Neural cell (in vitro differentiated cells): ENCODE data around the gene SEMA6A. TPM values are rescaled to one million over a fixed set of nuclear protein-coding genes. Genes with fewer than 3 reads are reported as not detected.

ENCODE experiments used
- H2AFZ ChIP-seq: fragments of 200-600, 300-800 bp; sonication (generic), shearing (Covaris generic); 2 replicates; pipeline ENCODE4 v1.6.0; 2014; ENCODE audit warnings: low read depth, mild to moderate bottlenecking, antibody characterized with exemption, low read length, moderate library complexity
- H3F3A ChIP-seq: fragments of 200-600 bp; shearing (Covaris generic); 2 replicates; pipeline ENCODE4 v1.6.1; 2016; ENCODE audit warnings: mild to moderate bottlenecking, moderate library complexity, mixed read lengths, antibody characterized with exemption, low read length; ENCODE audit not compliant: insufficient read depth, poor library complexity, severe bottlenecking
- H3K27ac ChIP-seq: fragments of 200-600, 300-800 bp; sonication (generic), shearing (Covaris generic); 2 replicates; pipeline ENCODE4 v1.5.1; 2014; ENCODE audit warnings: mild to moderate bottlenecking, low read length, moderate library complexity
- H3K27me3 ChIP-seq: fragments of 300-800, 200-600 bp; sonication (generic), shearing (Covaris generic); 2 replicates; pipeline ENCODE4 v1.6.0; 2014; ENCODE audit warnings: mild to moderate bottlenecking, low read depth, low read length, moderate library complexity; ENCODE audit not compliant: insufficient read depth
- H3K36me3 ChIP-seq: fragments of 300-800, 200-600 bp; sonication (generic), shearing (Covaris generic); 2 replicates; pipeline ENCODE4 v1.5.1; 2014; ENCODE audit warnings: mild to moderate bottlenecking, antibody characterized with exemption, low read length, moderate library complexity; ENCODE audit not compliant: insufficient read depth
- H3K4me2 ChIP-seq: fragments of 300-800, 200-600 bp; sonication (generic), shearing (Covaris generic); 2 replicates; pipeline ENCODE4 v1.6.0; 2014; ENCODE audit warnings: mild to moderate bottlenecking, low read length
- H3K4me3 ChIP-seq: fragments of 300-800, 200-600 bp; sonication (generic), shearing (Covaris generic); 2 replicates; pipeline ENCODE4 v1.5.1; 2014; ENCODE audit warnings: mild to moderate bottlenecking, low read length, moderate library complexity
- H3K79me2 ChIP-seq: fragments of 200-600 bp; shearing (Covaris generic); replicated peaks from 2 replicates; pipeline ENCODE4 v1.6.0; 2014; ENCODE audit warnings: mild to moderate bottlenecking, low read length, moderate library complexity; ENCODE audit not compliant: insufficient read depth
- H3K9ac ChIP-seq: fragments of 300-800, 200-600 bp; sonication (generic), shearing (Covaris generic); 2 replicates; pipeline ENCODE4 v1.6.1; 2016; ENCODE audit warnings: mild to moderate bottlenecking, low read length, mixed read lengths
- H3K9me2 ChIP-seq: fragments of 200-600 bp; shearing (Covaris generic); 2 replicates; pipeline ENCODE4 v1.6.1; 2016; ENCODE audit warnings: mild to moderate bottlenecking, low read length, mixed read lengths; ENCODE audit not compliant: insufficient read depth
- H3K9me3 ChIP-seq: fragments of 200-600, 300-800 bp; sonication (generic), shearing (Covaris generic); 2 replicates; pipeline ENCODE4 v1.6.1; 2016; ENCODE audit warnings: mild to moderate bottlenecking, mixed run types, low read length, moderate library complexity, mixed read lengths
- H4K20me1 ChIP-seq: fragments of 200-600 bp; shearing (Covaris generic); 2 replicates; pipeline ENCODE4 v1.6.1; 2016; ENCODE audit warnings: mild to moderate bottlenecking, mixed run types; ENCODE audit not compliant: insufficient read depth
- EP300 ChIP-seq: fragments of 450-650 bp; conservative IDR thresholded peaks from 2 replicates; pipeline ENCODE4 v1.6.1; 2014; ENCODE audit warnings: antibody characterized with exemption, mild to moderate bottlenecking, moderate library complexity; ENCODE audit not compliant: poor library complexity, severe bottlenecking
- EZH2 ChIP-seq: fragments of 200-600, 300-800 bp; shearing (Covaris generic), sonication (generic); IDR thresholded peaks from 2 replicates; pipeline ENCODE4 v1.6.1; 2014; ENCODE audit warnings: antibody characterized with exemption, low read length, borderline replicate concordance, mild to moderate bottlenecking; ENCODE audit not compliant: insufficient read depth, poor library complexity, severe bottlenecking
- POLR2AphosphoS5 ChIP-seq: IDR thresholded peaks from 2 replicates; pipeline ENCODE4 v1.6.1; 2012
- RAD21 ChIP-seq: fragments of 450-650 bp; conservative IDR thresholded peaks from 2 replicates; pipeline ENCODE4 v1.6.1; 2014; ENCODE audit warnings: antibody characterized with exemption, mild to moderate bottlenecking, moderate library complexity
- SMC3 ChIP-seq: fragments of 450-650 bp; conservative IDR thresholded peaks from 2 replicates; pipeline ENCODE4 v1.6.1; 2014; ENCODE audit warnings: antibody characterized with exemption, mild to moderate bottlenecking, moderate library complexity; ENCODE audit not compliant: poor library complexity
- TAF1 ChIP-seq: IDR thresholded peaks from 2 replicates; pipeline ENCODE4 v1.6.1; 2012; ENCODE audit warnings: low read depth
- polyA plus RNA-seq: library from polyadenylated mRNA; depleted of rRNA; stranded (reverse); fragments of >200 nt; gene quantifications from 2 replicates; pipeline ENCODE4 v1.2.3, GENCODE V29; 2014
- TF ChIP-seq, protein P1 (sequence below): IDR thresholded peaks from 2 replicates; pipeline ENCODE4 v1.6.1; 2012; ENCODE audit warnings: borderline replicate concordance
- TF ChIP-seq, protein P2 (sequence below): fragments of 450-650 bp; IDR thresholded peaks from 2 replicates; pipeline ENCODE4 v1.5.1; 2014; ENCODE audit warnings: antibody characterized with exemption, mild to moderate bottlenecking, moderate library complexity; ENCODE audit not compliant: poor library complexity, severe bottlenecking

SEMA6A gene
- polyA plus RNA-seq, 1 donor from 2014 or later: 6.5 TPM

DNA sequence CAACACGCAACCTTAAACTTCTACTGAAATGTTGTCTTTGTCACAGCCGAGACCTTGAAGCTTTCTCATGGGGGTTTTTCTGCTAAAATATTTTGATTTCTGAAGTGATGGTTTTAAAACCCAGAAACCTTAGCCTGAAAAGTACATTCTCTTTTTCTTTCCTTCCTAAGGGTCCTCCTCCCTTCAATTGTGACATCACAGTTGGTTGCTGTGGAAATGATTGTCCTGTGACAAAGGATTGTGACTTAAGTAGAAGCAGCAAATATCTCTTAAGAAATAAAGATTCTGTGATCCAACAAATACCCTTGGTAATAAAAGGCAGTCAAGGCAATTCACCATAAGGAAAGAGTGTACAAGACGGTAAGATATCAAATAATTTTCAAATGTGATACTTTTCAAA, 125.2 kb downstream of the SEMA6A start (continued):
- TF ChIP-seq EZH2: no peak

DNA sequence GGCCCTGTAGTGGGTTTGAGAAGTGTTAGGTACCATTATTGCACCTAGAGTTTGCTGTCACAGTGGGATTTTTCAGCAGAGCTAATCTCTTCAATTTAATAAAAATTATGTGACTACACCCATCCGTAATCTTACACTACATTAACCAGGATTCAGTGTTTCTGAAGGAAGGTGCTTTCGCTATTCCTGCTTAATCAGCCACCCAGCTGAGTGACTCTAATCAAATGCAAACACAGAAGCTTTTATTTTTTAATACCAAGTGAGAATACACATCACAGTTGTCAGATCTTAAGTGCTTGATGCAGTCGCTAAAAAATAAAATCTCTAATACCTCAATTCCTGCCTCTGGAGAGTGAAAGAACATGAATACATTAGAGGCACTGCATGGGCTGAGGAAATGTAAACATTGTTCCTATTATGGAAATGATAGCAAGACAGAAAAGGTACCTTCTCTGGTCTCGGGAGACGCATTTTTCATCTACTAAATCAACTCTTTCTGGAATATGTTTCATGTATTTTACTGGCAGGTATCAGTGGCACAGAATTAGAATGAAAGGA, 125.7 kb downstream of the SEMA6A start:
- H3K27ac ChIP-seq: peak overlapping the region; percentile 65
- TF ChIP-seq RAD21 (peak; percentile 24), TAF1 (no peak), EP300 (peak; percentile 88), SMC3 (no peak), POLR2AphosphoS5 (peak; percentile 95)
- TF ChIP-seq, protein P1, sequence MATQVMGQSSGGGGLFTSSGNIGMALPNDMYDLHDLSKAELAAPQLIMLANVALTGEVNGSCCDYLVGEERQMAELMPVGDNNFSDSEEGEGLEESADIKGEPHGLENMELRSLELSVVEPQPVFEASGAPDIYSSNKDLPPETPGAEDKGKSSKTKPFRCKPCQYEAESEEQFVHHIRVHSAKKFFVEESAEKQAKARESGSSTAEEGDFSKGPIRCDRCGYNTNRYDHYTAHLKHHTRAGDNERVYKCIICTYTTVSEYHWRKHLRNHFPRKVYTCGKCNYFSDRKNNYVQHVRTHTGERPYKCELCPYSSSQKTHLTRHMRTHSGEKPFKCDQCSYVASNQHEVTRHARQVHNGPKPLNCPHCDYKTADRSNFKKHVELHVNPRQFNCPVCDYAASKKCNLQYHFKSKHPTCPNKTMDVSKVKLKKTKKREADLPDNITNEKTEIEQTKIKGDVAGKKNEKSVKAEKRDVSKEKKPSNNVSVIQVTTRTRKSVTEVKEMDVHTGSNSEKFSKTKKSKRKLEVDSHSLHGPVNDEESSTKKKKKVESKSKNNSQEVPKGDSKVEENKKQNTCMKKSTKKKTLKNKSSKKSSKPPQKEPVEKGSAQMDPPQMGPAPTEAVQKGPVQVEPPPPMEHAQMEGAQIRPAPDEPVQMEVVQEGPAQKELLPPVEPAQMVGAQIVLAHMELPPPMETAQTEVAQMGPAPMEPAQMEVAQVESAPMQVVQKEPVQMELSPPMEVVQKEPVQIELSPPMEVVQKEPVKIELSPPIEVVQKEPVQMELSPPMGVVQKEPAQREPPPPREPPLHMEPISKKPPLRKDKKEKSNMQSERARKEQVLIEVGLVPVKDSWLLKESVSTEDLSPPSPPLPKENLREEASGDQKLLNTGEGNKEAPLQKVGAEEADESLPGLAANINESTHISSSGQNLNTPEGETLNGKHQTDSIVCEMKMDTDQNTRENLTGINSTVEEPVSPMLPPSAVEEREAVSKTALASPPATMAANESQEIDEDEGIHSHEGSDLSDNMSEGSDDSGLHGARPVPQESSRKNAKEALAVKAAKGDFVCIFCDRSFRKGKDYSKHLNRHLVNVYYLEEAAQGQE: peak; percentile 90
- H2AFZ ChIP-seq: no peak overlapping the region
- H3K36me3 ChIP-seq: no peaks in the 10 kb centered on the region
- no peaks in the 10 kb centered on the region for H4K20me1 ChIP-seq
- peaks cover 7% of the 10 kb centered on the region for H3F3A ChIP-seq
- H3K9me3 ChIP-seq: no peaks in the 10 kb centered on the region
- H3K9me2 ChIP-seq: no peaks in the 10 kb centered on the region
- no peaks in the 10 kb centered on the region for H3K79me2 ChIP-seq
- H3K4me3 ChIP-seq: peak overlapping the region; percentile 35
- peak overlapping the region; percentile 47 for H3K4me2 ChIP-seq
- no peaks in the 10 kb centered on the region for H3K27me3 ChIP-seq
- H3K9ac ChIP-seq: no peak overlapping the region

DNA sequence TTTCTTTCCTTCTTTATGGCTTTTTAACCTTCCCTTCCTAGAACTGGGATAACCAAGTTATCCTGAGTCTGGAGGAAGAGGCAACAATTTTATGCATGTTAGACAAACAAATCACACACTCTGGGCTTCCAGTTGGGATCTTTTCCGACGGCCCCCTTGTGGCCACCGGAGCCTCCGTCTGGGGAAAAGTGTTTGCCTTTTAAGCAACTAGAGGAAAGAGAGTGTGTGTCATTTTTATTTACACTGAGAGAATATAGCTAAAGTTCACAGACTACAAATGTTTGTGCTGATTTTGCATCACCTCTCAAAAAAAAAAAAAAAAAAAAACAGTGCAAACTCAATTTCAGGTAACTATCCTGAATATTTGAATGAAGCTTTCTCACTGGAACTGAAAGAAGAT, 126.2 kb downstream of the SEMA6A start:
- Histone ChIP-seq H3K9ac (no peak overlapping the region), H3K36me3 (no peaks in the 10 kb centered on the region), H3K9me2 (no peaks in the 10 kb centered on the region), H4K20me1 (no peaks in the 10 kb centered on the region), H3K4me2 (peak overlapping the region; percentile 44), H3K4me3 (peak overlapping the region; percentile 9), H3K9me3 (no peaks in the 10 kb centered on the region), H2AFZ (no peak overlapping the region), H3K27me3 (no peaks in the 10 kb centered on the region), H3K79me2 (no peaks in the 10 kb centered on the region), H3F3A (peaks cover 7% of the 10 kb centered on the region), H3K27ac (peak overlapping the region; percentile 65)
- no peak for TF ChIP-seq POLR2AphosphoS5
- TF ChIP-seq, protein P2, sequence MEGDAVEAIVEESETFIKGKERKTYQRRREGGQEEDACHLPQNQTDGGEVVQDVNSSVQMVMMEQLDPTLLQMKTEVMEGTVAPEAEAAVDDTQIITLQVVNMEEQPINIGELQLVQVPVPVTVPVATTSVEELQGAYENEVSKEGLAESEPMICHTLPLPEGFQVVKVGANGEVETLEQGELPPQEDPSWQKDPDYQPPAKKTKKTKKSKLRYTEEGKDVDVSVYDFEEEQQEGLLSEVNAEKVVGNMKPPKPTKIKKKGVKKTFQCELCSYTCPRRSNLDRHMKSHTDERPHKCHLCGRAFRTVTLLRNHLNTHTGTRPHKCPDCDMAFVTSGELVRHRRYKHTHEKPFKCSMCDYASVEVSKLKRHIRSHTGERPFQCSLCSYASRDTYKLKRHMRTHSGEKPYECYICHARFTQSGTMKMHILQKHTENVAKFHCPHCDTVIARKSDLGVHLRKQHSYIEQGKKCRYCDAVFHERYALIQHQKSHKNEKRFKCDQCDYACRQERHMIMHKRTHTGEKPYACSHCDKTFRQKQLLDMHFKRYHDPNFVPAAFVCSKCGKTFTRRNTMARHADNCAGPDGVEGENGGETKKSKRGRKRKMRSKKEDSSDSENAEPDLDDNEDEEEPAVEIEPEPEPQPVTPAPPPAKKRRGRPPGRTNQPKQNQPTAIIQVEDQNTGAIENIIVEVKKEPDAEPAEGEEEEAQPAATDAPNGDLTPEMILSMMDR: peak; percentile 16
